ENCODE results near the gene ADGRL3.

DNA sequence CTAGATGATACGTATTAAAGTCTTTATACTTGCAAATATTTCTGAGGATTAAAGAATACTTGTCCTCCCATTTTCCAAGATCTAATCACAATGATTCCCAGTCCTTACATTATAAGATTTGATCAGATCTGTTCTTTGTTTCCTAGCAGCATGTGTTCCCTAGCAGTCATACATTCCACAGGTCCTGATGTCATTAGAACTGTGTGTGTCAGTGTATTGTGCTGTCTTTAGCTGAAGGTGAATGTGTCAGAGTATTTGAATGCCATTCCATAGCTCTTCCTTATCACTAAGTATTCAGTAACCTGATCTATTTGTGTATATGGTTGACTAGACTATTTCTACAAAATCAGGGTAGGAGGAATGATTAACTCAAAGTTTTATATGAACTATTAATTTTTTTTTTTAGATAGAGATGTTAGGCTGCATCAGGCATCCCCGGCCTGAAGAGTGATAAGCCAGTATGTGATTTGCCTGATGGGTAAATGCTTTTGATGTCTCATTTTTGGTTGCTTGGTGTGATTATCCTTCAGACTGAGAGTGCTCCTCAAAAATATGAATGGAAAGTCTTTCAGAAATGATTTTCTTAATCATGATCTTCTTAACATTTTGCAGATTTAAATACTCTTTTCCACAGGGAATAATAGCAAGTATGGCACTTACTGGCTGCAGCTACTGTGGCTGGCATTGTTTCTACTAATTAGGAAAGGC, 4.4 kb downstream of the ADGRL3 start:
- no peak for TF ChIP-seq POLR2A (IDR thresholded peaks at IDR 0.05)
- TF ChIP-seq, protein P1, sequence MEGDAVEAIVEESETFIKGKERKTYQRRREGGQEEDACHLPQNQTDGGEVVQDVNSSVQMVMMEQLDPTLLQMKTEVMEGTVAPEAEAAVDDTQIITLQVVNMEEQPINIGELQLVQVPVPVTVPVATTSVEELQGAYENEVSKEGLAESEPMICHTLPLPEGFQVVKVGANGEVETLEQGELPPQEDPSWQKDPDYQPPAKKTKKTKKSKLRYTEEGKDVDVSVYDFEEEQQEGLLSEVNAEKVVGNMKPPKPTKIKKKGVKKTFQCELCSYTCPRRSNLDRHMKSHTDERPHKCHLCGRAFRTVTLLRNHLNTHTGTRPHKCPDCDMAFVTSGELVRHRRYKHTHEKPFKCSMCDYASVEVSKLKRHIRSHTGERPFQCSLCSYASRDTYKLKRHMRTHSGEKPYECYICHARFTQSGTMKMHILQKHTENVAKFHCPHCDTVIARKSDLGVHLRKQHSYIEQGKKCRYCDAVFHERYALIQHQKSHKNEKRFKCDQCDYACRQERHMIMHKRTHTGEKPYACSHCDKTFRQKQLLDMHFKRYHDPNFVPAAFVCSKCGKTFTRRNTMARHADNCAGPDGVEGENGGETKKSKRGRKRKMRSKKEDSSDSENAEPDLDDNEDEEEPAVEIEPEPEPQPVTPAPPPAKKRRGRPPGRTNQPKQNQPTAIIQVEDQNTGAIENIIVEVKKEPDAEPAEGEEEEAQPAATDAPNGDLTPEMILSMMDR (IDR thresholded peaks at IDR 0.05): no peak
